ENCODE results near the gene PARD3B. TPM values are rescaled to one million over a fixed set of nuclear protein-coding genes. Genes with fewer than 3 reads are reported as not detected.

The PARD3B gene
- total RNA-seq = 10 to 100 TPM; 14.7 to 25.0 TPM

DNA sequence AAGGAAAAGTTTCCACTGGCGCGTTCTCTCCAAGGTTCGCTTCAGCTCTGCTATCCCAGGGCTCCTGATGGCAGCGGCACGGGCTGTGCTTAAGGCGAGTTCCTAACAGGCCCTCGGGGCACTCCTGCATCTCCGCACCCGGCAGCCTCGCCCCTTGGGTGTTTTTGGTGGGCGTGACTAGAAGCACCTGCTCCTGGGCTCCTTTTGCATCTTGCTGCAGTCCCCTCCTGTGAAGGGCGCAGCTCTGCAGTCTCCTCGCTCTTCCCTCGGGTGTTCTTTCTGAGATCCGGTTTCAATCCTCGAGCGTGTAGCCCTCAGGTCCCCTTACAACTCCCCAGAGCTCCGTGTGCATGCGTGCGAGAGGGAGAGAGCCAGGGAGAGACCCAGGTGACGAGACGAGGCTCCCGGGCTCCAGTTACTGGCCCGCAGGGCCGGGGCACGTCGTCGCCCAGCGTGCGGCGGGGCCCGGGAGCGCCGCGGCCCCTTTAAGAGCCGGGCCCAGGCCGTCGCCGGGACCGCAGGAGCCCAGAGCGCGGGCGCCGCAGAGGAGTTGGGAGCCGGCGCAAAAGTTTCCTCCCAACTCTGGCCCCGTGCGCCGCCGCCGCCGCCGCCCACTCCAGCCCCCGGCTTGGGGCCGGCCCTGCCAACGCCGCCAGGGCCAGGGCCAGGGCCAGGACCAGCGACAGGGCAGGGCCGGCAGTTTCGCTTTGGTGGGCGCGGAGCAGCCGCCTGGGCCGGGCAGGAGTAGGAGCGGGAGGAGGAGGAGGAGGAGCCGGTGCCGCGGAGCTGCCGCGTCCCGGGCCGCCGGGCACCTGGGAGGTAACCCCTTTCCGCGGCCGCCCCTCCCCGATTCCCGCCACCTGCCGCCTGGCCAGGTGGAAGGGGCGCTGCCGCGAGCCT, at the start of gene PARD3B:
TSS of gene PARD3B (plus strand) at position 515 of the 900 bp plus-strand sequence. CDS start 525 bp downstream, outside the sequence.
- Histone ChIP-seq H3K4me3 (peak within 1 kb of the TSS; percentile 76), H3K27ac (peak within 1 kb of the TSS; percentile 84 to 85), H3K27me3 (replicated peaks; ENCODE audit: insufficient read depth) (no peaks in the 10 kb centered on the region), H3K4me1 (replicated peaks) (no peaks in the 10 kb centered on the region), H3K9me3 (no peaks in the 10 kb centered on the region), H3K36me3 (no peaks in the 10 kb centered on the region)
- intact Hi-C loops (cut with DNase I) = loop anchor here (10.0 kb wide), 1 partner anchor 140 kb away; no protein-coding TSS in a partner anchor
- TF ChIP-seq, protein P1, sequence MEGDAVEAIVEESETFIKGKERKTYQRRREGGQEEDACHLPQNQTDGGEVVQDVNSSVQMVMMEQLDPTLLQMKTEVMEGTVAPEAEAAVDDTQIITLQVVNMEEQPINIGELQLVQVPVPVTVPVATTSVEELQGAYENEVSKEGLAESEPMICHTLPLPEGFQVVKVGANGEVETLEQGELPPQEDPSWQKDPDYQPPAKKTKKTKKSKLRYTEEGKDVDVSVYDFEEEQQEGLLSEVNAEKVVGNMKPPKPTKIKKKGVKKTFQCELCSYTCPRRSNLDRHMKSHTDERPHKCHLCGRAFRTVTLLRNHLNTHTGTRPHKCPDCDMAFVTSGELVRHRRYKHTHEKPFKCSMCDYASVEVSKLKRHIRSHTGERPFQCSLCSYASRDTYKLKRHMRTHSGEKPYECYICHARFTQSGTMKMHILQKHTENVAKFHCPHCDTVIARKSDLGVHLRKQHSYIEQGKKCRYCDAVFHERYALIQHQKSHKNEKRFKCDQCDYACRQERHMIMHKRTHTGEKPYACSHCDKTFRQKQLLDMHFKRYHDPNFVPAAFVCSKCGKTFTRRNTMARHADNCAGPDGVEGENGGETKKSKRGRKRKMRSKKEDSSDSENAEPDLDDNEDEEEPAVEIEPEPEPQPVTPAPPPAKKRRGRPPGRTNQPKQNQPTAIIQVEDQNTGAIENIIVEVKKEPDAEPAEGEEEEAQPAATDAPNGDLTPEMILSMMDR (IDR thresholded peaks at IDR 0.05) = no peak
- no peak for TF ChIP-seq POLR2AphosphoS5 (IDR thresholded peaks at IDR 0.05)
- no peak for TF ChIP-seq POLR2A (IDR thresholded peaks at IDR 0.05)
- under 1% methylated on average over 39 of the region's 82 CpGs for WGBS
- DNase-seq (ENCODE audit: low spot score) = peak; percentile 45

DNA sequence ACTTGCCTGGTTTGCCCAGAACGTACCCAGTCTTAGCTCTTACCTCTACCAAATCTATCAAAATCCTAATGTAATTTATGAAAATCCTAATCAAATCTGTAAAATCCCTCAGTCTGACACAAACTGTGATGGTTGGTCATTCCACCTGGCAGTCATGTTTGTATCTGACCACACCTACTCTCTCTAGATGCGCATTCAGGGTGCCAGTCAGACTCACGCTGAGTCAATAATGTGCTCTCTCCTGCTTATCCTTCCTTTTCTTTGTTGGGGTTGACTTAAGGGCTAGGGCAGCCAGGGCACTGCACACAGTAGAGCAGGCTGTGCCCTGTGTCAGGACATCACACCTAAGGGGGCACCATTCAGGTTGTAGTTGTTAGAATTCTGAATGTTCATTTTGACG, 48.5 kb upstream of the PARD3B start:
- TF ChIP-seq POLR2A (IDR thresholded peaks at IDR 0.05) (no peak), POLR2AphosphoS5 (IDR thresholded peaks at IDR 0.05) (no peak)
- TF ChIP-seq, protein P1 (IDR thresholded peaks at IDR 0.05) = no peak
- Histone ChIP-seq H3K27me3 (replicated peaks; ENCODE audit: insufficient read depth) (no peaks in the 10 kb centered on the region), H3K27ac (no peak overlapping the region), H3K4me3 (no peak overlapping the region), H3K36me3 (no peaks in the 10 kb centered on the region), H3K4me1 (replicated peaks) (no peaks in the 10 kb centered on the region), H3K9me3 (no peaks in the 10 kb centered on the region)
- intact Hi-C loops (cut with DNase I) = no loop called here
- 90% methylated on average over 4 of the region's 4 CpGs for WGBS
- DNase-seq (ENCODE audit: low spot score) = no peak

- TF ChIP-seq POLR2A (IDR thresholded peaks at IDR 0.05) = no peak
- TF ChIP-seq, protein P1 (IDR thresholded peaks at IDR 0.05) = no peak
- no peak for TF ChIP-seq POLR2AphosphoS5 (IDR thresholded peaks at IDR 0.05)
- intact Hi-C loops (cut with DNase I) = no loop called here
Measured at GRCh38 chr2:204497855-204498254, 47.4 kb upstream of the PARD3B start.

GRCh38 chr2:204498291-204498690, 47.0 kb upstream of the PARD3B start:
- Histone ChIP-seq H3K36me3 (no peaks in the 10 kb centered on the region), H3K9me3 (no peaks in the 10 kb centered on the region), H3K27me3 (replicated peaks; ENCODE audit: insufficient read depth) (no peaks in the 10 kb centered on the region), H3K4me1 (replicated peaks) (no peaks in the 10 kb centered on the region), H3K4me3 (no peak overlapping the region), H3K27ac (no peak overlapping the region)
- intact Hi-C loops (cut with DNase I) = no loop called here
- DNase-seq (ENCODE audit: low spot score) = no peak
- TF ChIP-seq, protein P1 (IDR thresholded peaks at IDR 0.05) = no peak
- no peak for TF ChIP-seq POLR2A (IDR thresholded peaks at IDR 0.05)
- TF ChIP-seq POLR2AphosphoS5 (IDR thresholded peaks at IDR 0.05) = no peak
- WGBS = 96% methylated on average over 3 of the region's 3 CpGs

More at GRCh38 chr2:204497855-204498254, 47.4 kb upstream of the PARD3B start:
- DNase-seq (ENCODE audit: low spot score) = no peak
- H3K4me3 ChIP-seq = no peak overlapping the region
- H3K36me3 ChIP-seq = no peaks in the 10 kb centered on the region
- no peaks in the 10 kb centered on the region for H3K4me1 ChIP-seq (replicated peaks)
- 97% methylated on average over 1 of the region's 1 CpG for WGBS
- H3K27me3 ChIP-seq (replicated peaks; ENCODE audit: insufficient read depth) = no peaks in the 10 kb centered on the region
- H3K27ac ChIP-seq = no peak overlapping the region
- H3K9me3 ChIP-seq = no peaks in the 10 kb centered on the region

Measured in prostate gland (tissue), 2 donors.